BE2C (cell line): ENCODE data around the gene DENND4A.

ENCODE experiments used
- DNase-seq: peaks from one replicate; pipeline ENCODE4 v3.0.0-alpha.2; 2020
- H3K27me3 ChIP-seq: fragments of 250-450 bp; sonication (Bioruptor Pico); 2 replicates; pipeline ENCODE4 v1.5.1; 2020; ENCODE audit warnings: mild to moderate bottlenecking
- H3K36me3 ChIP-seq: fragments of 250-450 bp; sonication (Bioruptor Pico); 2 replicates; pipeline ENCODE4 v1.5.1; 2020; ENCODE audit warnings: mild to moderate bottlenecking
- H3K4me1 ChIP-seq: fragments of 250-450 bp; sonication (Bioruptor Pico); 2 replicates; pipeline ENCODE4 v1.5.1; 2020
- H3K4me3 ChIP-seq: 2 replicates; pipeline ENCODE4 v1.5.1; 2011; ENCODE audit warnings: low read depth, low read length
- H3K9me3 ChIP-seq: fragments of 250-450 bp; sonication (Bioruptor Pico); 2 replicates; pipeline ENCODE4 v1.5.1; 2020
- TF ChIP-seq, protein P1 (sequence below): IDR thresholded peaks from 2 replicates; pipeline ENCODE4 v1.5.1; 2012; ENCODE audit warnings: mild to moderate bottlenecking, low read depth, low read length

DENND4A gene

DNA sequence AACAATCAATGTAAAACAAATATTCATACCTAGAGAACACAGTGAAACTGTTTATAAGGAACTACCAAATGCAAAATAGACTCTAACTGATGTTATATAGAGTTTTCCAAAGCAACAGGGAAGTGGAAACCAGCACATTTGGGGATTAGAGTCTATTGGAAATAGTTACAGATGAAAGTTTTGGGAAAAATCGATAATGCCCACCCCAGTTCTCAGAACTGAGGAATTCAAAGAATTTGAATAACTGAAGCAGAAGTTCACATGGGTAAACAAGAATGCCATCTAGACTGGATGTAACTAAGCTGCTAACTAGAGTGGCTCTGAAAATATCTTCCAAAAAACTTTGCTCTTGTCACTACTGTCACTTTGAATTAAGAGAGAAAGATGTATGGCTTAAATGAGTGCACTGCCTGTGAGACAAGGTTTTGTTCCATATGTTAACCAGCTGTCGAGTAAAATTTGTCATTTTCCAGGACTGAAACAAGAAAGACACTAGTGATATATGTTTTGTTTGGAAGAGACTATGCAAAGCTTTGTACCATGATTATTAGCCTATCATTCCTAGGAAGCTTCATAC lies 9.2 kb upstream of the DENND4A start:
- no peak for DNase-seq
- Histone ChIP-seq H3K4me1 (peaks cover 11% of the 10 kb centered on the region), H3K4me3 (no peak overlapping the region), H3K36me3 (no peaks in the 10 kb centered on the region), H3K27me3 (no peaks in the 10 kb centered on the region), H3K9me3 (no peaks in the 10 kb centered on the region)
- TF ChIP-seq, protein P1, sequence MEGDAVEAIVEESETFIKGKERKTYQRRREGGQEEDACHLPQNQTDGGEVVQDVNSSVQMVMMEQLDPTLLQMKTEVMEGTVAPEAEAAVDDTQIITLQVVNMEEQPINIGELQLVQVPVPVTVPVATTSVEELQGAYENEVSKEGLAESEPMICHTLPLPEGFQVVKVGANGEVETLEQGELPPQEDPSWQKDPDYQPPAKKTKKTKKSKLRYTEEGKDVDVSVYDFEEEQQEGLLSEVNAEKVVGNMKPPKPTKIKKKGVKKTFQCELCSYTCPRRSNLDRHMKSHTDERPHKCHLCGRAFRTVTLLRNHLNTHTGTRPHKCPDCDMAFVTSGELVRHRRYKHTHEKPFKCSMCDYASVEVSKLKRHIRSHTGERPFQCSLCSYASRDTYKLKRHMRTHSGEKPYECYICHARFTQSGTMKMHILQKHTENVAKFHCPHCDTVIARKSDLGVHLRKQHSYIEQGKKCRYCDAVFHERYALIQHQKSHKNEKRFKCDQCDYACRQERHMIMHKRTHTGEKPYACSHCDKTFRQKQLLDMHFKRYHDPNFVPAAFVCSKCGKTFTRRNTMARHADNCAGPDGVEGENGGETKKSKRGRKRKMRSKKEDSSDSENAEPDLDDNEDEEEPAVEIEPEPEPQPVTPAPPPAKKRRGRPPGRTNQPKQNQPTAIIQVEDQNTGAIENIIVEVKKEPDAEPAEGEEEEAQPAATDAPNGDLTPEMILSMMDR = no peak

DNA sequence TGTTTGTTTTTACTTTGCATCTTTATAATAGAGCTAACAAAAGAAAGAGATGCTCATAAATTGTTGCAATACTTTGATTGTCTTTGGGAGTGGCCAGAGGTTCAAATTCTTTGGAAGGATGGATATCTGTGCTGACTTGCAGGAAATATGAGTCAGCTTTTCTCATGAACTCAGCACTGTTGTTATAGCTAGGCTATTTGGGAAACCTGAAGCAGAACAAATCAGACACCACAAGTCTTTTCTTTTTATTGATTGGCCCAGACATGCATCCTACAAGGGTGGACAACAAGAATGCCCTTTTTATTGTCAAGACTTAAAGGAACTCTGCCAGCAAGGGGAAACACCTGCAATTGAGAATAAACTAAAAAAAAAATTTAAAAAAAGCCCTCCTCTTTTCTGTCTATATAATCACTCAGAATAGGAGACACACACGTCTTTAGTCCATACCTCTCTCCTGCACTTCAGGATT lies 4.6 kb upstream of the DENND4A start:
- H3K4me1 ChIP-seq = no peaks in the 10 kb centered on the region
- H3K36me3 ChIP-seq = no peaks in the 10 kb centered on the region
- DNase-seq = no peak
- H3K9me3 ChIP-seq = no peaks in the 10 kb centered on the region
- H3K27me3 ChIP-seq = no peaks in the 10 kb centered on the region
- no peak overlapping the region for H3K4me3 ChIP-seq
- TF ChIP-seq, protein P1 = no peak

DNA sequence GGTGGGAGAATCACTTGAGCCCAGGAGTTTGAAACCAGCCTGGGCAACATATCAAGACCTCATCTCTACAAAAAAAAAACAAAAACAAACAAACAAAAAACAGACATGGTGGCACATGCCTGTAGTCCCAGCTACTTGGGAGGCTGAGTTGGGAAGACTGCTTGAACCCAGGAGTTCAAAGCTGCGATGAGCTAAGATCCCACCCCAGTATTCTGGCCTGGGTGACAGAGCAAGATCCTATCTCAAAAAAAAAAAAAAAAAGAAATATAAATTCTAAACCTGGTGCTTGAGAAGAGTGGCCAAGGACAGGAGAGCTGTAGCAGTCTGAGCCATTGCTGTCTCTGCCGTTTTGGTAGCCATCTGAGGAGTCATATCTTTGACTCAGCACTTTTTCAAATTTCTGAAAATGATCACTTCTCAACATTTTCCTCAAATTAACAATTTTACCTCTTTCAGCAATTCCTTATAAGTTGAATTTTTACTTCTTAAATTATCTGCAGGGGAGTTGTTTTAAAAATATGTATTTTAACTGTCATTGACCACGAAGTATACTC lies 3.6 kb upstream of the DENND4A start:
- Histone ChIP-seq H3K9me3 (no peaks in the 10 kb centered on the region), H3K27me3 (no peaks in the 10 kb centered on the region), H3K4me3 (no peak overlapping the region), H3K4me1 (no peaks in the 10 kb centered on the region), H3K36me3 (no peaks in the 10 kb centered on the region)
- TF ChIP-seq, protein P1 = no peak
- DNase-seq = no peak

DNA sequence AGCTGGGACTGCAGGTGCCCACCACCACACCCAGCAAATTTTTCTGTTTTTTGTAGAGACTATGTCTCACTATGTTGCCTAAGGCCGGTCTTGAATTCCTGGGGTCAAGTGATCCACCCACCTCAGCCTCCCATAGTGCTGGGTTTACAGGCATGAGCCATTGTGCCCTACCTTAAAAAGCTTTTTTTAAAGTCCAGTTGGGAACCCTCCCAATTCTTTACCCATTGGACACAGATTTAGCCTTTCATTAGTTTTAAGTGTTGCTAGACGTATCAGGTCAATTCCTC lies 1.7 kb upstream of the DENND4A start:
- H3K36me3 ChIP-seq = no peaks in the 10 kb centered on the region
- H3K4me1 ChIP-seq = no peaks in the 10 kb centered on the region
- TF ChIP-seq, protein P1 = no peak
- H3K4me3 ChIP-seq = no peak overlapping the region
- no peaks in the 10 kb centered on the region for H3K9me3 ChIP-seq
- no peak for DNase-seq
- H3K27me3 ChIP-seq = no peaks in the 10 kb centered on the region

DNA sequence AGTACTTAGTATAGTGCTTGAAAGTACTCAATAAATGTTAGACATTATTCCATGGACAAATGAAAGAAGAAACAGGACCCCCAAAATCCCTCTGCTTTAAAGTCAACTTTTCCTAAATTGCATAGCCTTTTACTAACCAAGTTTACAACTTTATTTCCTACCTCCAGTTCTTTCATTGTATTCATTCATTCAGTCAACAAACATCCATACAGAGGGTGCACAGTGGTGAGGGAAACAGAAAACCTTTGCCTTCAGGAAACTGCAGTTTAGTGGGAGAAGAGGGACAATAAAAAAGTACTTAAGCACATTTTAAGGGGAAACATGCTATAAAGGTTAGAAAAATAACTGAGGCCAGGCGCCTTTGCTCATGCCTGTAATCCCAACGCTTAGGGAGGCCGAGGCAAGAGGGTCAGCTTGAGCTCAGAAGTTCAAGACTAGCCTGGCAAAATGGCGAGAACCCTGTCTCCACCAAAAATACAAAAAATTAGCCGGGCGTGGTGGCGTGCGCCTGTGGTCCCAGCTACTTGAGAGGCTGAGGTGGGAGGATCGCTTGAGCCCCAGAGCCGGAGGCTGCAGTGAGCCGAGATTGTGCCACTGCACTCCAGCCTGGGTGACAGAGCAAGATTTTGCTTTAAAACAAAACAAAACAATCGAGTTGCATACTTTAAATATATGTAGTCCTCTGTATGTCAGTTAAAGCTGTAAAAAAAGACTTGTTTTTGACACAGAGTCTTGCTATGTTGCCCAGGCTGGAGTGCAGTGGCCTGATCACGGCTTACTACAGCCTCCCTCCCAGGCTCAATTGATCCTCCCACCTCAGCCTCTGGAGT lies 1.1 kb upstream of the DENND4A start:
- no peaks in the 10 kb centered on the region for H3K9me3 ChIP-seq
- no peaks in the 10 kb centered on the region for H3K36me3 ChIP-seq
- H3K4me1 ChIP-seq = no peaks in the 10 kb centered on the region
- peak overlapping the region; percentile 95 for H3K4me3 ChIP-seq
- no peaks in the 10 kb centered on the region for H3K27me3 ChIP-seq
- no peak for DNase-seq
- TF ChIP-seq, protein P1 = no peak
